Esophagus squamous epithelium (tissue), 4 donors: ENCODE results near the gene GALK2.

Source experiments
- CTCF ChIP-seq, 6 experiments: fragments of 450-650 bp in 4 of 6; fragments of 200-600 bp in 2 of 6; sonication (generic) in 2 of 6; IDR thresholded peaks; one replicate each; pipeline ENCODE4 v1.5.1; 2016 to 2019; ENCODE audit warnings: antibody characterized with exemption in 6 of 6, mild to moderate bottlenecking in 4 of 6, moderate library complexity in 4 of 6
- POLR2A ChIP-seq, 4 donors: fragments of 450-650 bp; IDR thresholded peaks; one replicate each; pipeline ENCODE4 v1.6.1; 2017; ENCODE audit warnings: antibody characterized with exemption in 4 of 4, mild to moderate bottlenecking in 4 of 4, moderate library complexity in 3 of 4

GRCh38 chr15:49286649-49287404 lies 116.8 kb downstream of the GALK2 start:
- TF ChIP-seq CTCF (IDR thresholded peaks at IDR 0.05) (no peak), POLR2A (IDR thresholded peaks at IDR 0.05) (no peak)
